ENCODE data around the gene DNAL4.

DNAL4 gene

GRCh38 chr22:38751422-38752346, 42.3 kb downstream of the DNAL4 start:
- no peak for DNase-seq (ENCODE audit: low read depth in 2 of 2)
- TF ChIP-seq CTCF (IDR thresholded peaks at IDR 0.05; ENCODE audit: low read depth, low read length): no peak
- H3K4me3 ChIP-seq (replicated peaks in 1 of 2; ENCODE audit: low read depth in 2 of 2, low read length in 2 of 2): no peak overlapping the region

- TF ChIP-seq CTCF (IDR thresholded peaks at IDR 0.05; ENCODE audit: low read depth, low read length): no peak
- H3K4me3 ChIP-seq (replicated peaks in 1 of 2; ENCODE audit: low read depth in 2 of 2, low read length in 2 of 2): no peak overlapping the region
- no peak for DNase-seq (ENCODE audit: low read depth in 2 of 2)
Measured at GRCh38 chr22:38751066-38751421, 42.9 kb downstream of the DNAL4 start.

- no peak for TF ChIP-seq CTCF (IDR thresholded peaks at IDR 0.05; ENCODE audit: low read depth, low read length)
- no peak for DNase-seq (ENCODE audit: low read depth in 2 of 2)
- H3K4me3 ChIP-seq (replicated peaks in 1 of 2; ENCODE audit: low read depth in 2 of 2, low read length in 2 of 2): no peak overlapping the region
Measured at GRCh38 chr22:38750638-38751037, 43.3 kb downstream of the DNAL4 start.

GRCh38 chr22:38750104-38750503, 43.8 kb downstream of the DNAL4 start:
- H3K4me3 ChIP-seq (replicated peaks in 1 of 2; ENCODE audit: low read depth in 2 of 2, low read length in 2 of 2): no peak overlapping the region
- no peak for TF ChIP-seq CTCF (IDR thresholded peaks at IDR 0.05; ENCODE audit: low read depth, low read length)
- no peak for DNase-seq (ENCODE audit: low read depth in 2 of 2)

- no peak for DNase-seq (ENCODE audit: low read depth in 2 of 2)
- H3K4me3 ChIP-seq (replicated peaks in 1 of 2; ENCODE audit: low read depth in 2 of 2, low read length in 2 of 2): no peak overlapping the region
- no peak for TF ChIP-seq CTCF (IDR thresholded peaks at IDR 0.05; ENCODE audit: low read depth, low read length)
Measured at GRCh38 chr22:38748487-38749136, 45.3 kb downstream of the DNAL4 start.

GRCh38 chr22:38745676-38746460, 48.1 kb downstream of the DNAL4 start:
- TF ChIP-seq CTCF (IDR thresholded peaks at IDR 0.05; ENCODE audit: low read depth, low read length): no peak
- no peak for DNase-seq (ENCODE audit: low read depth in 2 of 2)
- no peak overlapping the region for H3K4me3 ChIP-seq (replicated peaks in 1 of 2; ENCODE audit: low read depth in 2 of 2, low read length in 2 of 2)
